SK-N-MC (cell line): ENCODE data around the gene CCDC60.

Experiments
- DNase-seq: peaks from one replicate; pipeline ENCODE4 v3.0.0-alpha.2; 2011; ENCODE audit warnings: low read depth, low spot score
- H3K27ac ChIP-seq: fragments of 200-600 bp; sonication (generic); 2 replicates; pipeline ENCODE4 v1.5.1; 2016; ENCODE audit warnings: mixed run types
- H3K36me3 ChIP-seq: fragments of 200-600 bp; sonication (generic); 2 replicates; pipeline ENCODE4 v1.6.1; 2017; ENCODE audit warnings: antibody characterized with exemption, low read length, mixed read lengths; ENCODE audit not compliant: insufficient read depth
- H3K4me3 ChIP-seq: fragments of 200-600 bp; sonication (generic); 2 replicates; pipeline ENCODE4 v1.5.1; 2016
- H3K9ac ChIP-seq: fragments of 200-600 bp; sonication (generic); 2 replicates; pipeline ENCODE4 v1.8.0; 2017; ENCODE audit warnings: mixed run types, mixed read lengths; ENCODE audit not compliant: insufficient read length
- H3K9me3 ChIP-seq: fragments of 200-600 bp; sonication (generic); 2 replicates; pipeline ENCODE4 v1.6.1; 2017; ENCODE audit warnings: low read depth, mild to moderate bottlenecking, antibody characterized with exemption, low read length, moderate library complexity, mixed read lengths
- EZH2 ChIP-seq: fragments of 200-600 bp; sonication (generic); IDR thresholded peaks from one replicate; pipeline ENCODE4 v1.6.1; 2017; ENCODE audit warnings: antibody characterized with exemption
- FOXP2 ChIP-seq: optimal IDR thresholded peaks from 2 replicates; pipeline ENCODE3; 2011; ENCODE audit warnings: mild to moderate bottlenecking, moderate library complexity; ENCODE audit not compliant: insufficient read depth; ENCODE audit errors: extremely low read length, control extremely low read depth
- POLR2AphosphoS5 ChIP-seq: IDR thresholded peaks from 2 replicates; pipeline ENCODE4 v1.6.1; 2012; ENCODE audit warnings: mild to moderate bottlenecking, low read depth, low read length, borderline replicate concordance

Gene CCDC60

GRCh38 chr12:119363037-119363436 is 28.5 kb downstream of the CCDC60 start:
- no peak overlapping the region for H3K9ac ChIP-seq
- DNase-seq, result no peak

GRCh38 chr12:119363490-119363889 is 29.0 kb downstream of the CCDC60 start:
- peak overlapping the region; percentile 33; the same call in 1 of the 2 replicates for H3K4me3 ChIP-seq
- TF ChIP-seq FOXP2, result no peak
- no peak for TF ChIP-seq EZH2
- no peak for TF ChIP-seq POLR2AphosphoS5
- H3K36me3 ChIP-seq, result no peaks in the 10 kb centered on the region
- H3K9ac ChIP-seq, result no peak overlapping the region
- no peaks in the 10 kb centered on the region for H3K9me3 ChIP-seq
- DNase-seq, result no peak
- peak overlapping the region; percentile 71; the same call in 1 of the 2 replicates for H3K27ac ChIP-seq

More at GRCh38 chr12:119363037-119363436, 28.5 kb downstream of the CCDC60 start:
- Histone ChIP-seq H3K27ac (peak overlapping the region; percentile 71; the same call in 1 of the 2 replicates), H3K4me3 (peak overlapping the region; percentile 33; the same call in 1 of the 2 replicates), H3K9me3 (no peaks in the 10 kb centered on the region), H3K36me3 (no peaks in the 10 kb centered on the region)
- TF ChIP-seq EZH2 (no peak), FOXP2 (no peak), POLR2AphosphoS5 (no peak)

- TF ChIP-seq POLR2AphosphoS5 (no peak), FOXP2 (no peak), EZH2 (no peak)
Measured at GRCh38 chr12:119365451-119365850, 30.9 kb downstream of the CCDC60 start.

GRCh38 chr12:119366007-119366406 is 31.5 kb downstream of the CCDC60 start:
- no peaks in the 10 kb centered on the region for H3K36me3 ChIP-seq
- H3K4me3 ChIP-seq, result no peak overlapping the region
- no peak for TF ChIP-seq FOXP2
- TF ChIP-seq POLR2AphosphoS5, result no peak
- TF ChIP-seq EZH2, result no peak
- no peak overlapping the region for H3K9ac ChIP-seq
- DNase-seq, result no peak
- no peaks in the 10 kb centered on the region for H3K9me3 ChIP-seq
- no peak overlapping the region for H3K27ac ChIP-seq

More at GRCh38 chr12:119365451-119365850, 30.9 kb downstream of the CCDC60 start:
- DNase-seq, result no peak
- Histone ChIP-seq H3K9ac (no peak overlapping the region), H3K9me3 (no peaks in the 10 kb centered on the region), H3K4me3 (no peak overlapping the region), H3K36me3 (no peaks in the 10 kb centered on the region), H3K27ac (no peak overlapping the region)

GRCh38 chr12:119369161-119369560 is 34.6 kb downstream of the CCDC60 start:
- peak overlapping the region; percentile 54 for H3K4me3 ChIP-seq
- peak overlapping the region; percentile 82 for H3K27ac ChIP-seq
- TF ChIP-seq FOXP2, result no peak
- no peak for TF ChIP-seq EZH2
- no peak for TF ChIP-seq POLR2AphosphoS5

GRCh38 chr12:119369907-119370546 is 35.5 kb downstream of the CCDC60 start:
- no peak overlapping the region for H3K9ac ChIP-seq
- H3K27ac ChIP-seq, result peak overlapping the region; percentile 82
- peak; percentile 53 for DNase-seq
- H3K4me3 ChIP-seq, result peak overlapping the region; percentile 54
- TF ChIP-seq POLR2AphosphoS5 (peak; percentile 36; the same call in 1 of the 2 replicates), EZH2 (no peak)
- no peaks in the 10 kb centered on the region for H3K9me3 ChIP-seq
- no peaks in the 10 kb centered on the region for H3K36me3 ChIP-seq

More at GRCh38 chr12:119369161-119369560, 34.6 kb downstream of the CCDC60 start:
- Histone ChIP-seq H3K36me3 (no peaks in the 10 kb centered on the region), H3K9me3 (no peaks in the 10 kb centered on the region), H3K9ac (no peak overlapping the region)
- DNase-seq, result no peak

GRCh38 chr12:119372540-119372939 is 38.0 kb downstream of the CCDC60 start:
- Histone ChIP-seq H3K27ac (no peak overlapping the region), H3K36me3 (no peaks in the 10 kb centered on the region), H3K4me3 (no peak overlapping the region), H3K9me3 (no peaks in the 10 kb centered on the region), H3K9ac (no peak overlapping the region)
- no peak for TF ChIP-seq POLR2AphosphoS5
- no peak for TF ChIP-seq FOXP2
- TF ChIP-seq EZH2, result no peak
- no peak for DNase-seq

GRCh38 chr12:119373001-119373400 is 38.5 kb downstream of the CCDC60 start:
- no peak overlapping the region for H3K27ac ChIP-seq

GRCh38 chr12:119373666-119374065 is 39.1 kb downstream of the CCDC60 start:
- no peak for TF ChIP-seq FOXP2
- no peak for TF ChIP-seq POLR2AphosphoS5
- no peak for TF ChIP-seq EZH2
- H3K9me3 ChIP-seq, result no peaks in the 10 kb centered on the region
- no peaks in the 10 kb centered on the region for H3K36me3 ChIP-seq
- DNase-seq, result no peak
- no peak overlapping the region for H3K9ac ChIP-seq
- no peak overlapping the region for H3K4me3 ChIP-seq
- no peak overlapping the region for H3K27ac ChIP-seq

More at GRCh38 chr12:119373001-119373400, 38.5 kb downstream of the CCDC60 start:
- Histone ChIP-seq H3K36me3 (no peaks in the 10 kb centered on the region), H3K4me3 (no peak overlapping the region), H3K9ac (no peak overlapping the region), H3K9me3 (no peaks in the 10 kb centered on the region)
- no peak for TF ChIP-seq EZH2
- no peak for TF ChIP-seq FOXP2
- TF ChIP-seq POLR2AphosphoS5, result no peak
- DNase-seq, result no peak
